Middle frontal gyrus (tissue), 1 donor: ENCODE results near the gene ARHGAP22.

Source experiments
- DNase-seq: peaks from one replicate; pipeline ENCODE4 v3.0.0-alpha.2; 2015; ENCODE audit warnings: low spot score; ENCODE audit errors: extremely low spot score

The ARHGAP22 gene

DNA sequence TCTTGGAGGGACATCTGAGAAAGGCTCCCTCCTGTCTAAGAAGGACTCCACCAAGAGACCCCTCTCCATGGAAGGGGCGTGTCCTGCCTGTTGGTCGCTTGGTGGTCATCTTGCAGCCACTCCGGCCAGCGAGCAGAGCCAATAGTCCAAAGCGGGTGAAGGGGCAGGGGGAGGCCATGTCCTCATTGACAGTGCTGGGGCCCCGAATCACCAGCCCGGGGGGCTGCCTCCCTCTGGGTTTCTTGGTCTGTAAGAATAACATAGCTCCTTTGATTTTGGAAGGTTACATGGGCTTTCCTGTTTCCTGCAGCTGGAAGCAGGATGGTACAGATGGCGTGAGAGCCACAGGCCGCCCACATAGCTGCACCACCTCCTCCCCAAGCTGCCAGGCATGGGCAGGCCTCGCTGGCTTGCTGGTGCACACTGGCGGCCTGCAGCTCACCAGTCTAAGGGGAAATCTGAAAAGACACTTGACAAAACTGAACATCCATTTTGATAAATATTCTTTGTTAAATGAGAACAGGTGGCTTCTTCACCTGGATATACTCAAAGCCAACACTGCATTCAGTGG is 105.8 kb downstream of the ARHGAP22 start:
- peak; percentile 43 for DNase-seq

DNA sequence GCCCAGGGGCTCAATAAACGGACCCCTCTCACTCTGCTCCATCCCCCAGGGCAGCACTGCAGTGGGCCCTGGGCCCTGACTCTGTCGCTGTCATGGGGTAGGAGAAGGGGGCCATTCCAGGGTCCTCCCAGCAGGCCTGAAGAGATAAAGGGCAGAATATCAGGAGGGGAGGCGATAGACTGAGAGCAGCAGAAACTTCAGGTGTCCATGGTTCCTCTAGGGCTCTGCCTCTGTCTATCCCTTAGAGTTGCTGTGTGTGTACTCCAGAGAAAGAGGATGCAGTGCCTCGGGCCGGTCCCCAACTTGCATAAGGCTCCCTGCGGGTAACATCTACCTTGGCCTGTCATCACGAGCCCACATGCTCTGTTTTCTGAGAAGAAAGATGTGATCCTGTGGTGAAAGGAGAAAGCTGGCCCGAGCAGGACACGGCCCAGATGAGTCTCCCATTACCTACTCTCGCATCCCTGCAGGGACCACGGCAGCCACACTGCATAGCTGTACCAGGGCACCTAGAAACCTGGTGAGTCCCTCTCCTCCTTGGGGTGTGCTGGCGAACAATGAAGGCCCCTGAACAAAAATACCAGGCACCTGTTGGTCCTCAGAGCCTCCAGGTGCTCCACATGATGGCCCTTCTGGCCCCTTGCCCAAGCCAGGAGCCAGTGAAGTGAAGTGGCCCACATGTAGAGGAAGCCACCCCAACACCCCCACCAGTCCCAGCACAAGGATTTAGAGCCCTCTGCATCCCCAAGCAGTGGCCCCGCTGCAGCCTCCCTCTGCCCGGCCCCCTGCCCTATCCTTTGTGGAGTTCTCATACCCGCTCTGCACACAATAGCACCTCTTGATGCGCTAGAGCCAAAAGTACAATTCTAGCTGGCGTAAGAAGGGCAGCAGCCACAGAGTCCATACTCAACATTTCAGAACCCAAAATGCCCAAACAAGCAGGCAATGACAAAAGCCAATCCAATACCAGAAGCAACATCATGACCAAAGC is 106.8 kb downstream of the ARHGAP22 start:
- DNase-seq: no peak

DNA sequence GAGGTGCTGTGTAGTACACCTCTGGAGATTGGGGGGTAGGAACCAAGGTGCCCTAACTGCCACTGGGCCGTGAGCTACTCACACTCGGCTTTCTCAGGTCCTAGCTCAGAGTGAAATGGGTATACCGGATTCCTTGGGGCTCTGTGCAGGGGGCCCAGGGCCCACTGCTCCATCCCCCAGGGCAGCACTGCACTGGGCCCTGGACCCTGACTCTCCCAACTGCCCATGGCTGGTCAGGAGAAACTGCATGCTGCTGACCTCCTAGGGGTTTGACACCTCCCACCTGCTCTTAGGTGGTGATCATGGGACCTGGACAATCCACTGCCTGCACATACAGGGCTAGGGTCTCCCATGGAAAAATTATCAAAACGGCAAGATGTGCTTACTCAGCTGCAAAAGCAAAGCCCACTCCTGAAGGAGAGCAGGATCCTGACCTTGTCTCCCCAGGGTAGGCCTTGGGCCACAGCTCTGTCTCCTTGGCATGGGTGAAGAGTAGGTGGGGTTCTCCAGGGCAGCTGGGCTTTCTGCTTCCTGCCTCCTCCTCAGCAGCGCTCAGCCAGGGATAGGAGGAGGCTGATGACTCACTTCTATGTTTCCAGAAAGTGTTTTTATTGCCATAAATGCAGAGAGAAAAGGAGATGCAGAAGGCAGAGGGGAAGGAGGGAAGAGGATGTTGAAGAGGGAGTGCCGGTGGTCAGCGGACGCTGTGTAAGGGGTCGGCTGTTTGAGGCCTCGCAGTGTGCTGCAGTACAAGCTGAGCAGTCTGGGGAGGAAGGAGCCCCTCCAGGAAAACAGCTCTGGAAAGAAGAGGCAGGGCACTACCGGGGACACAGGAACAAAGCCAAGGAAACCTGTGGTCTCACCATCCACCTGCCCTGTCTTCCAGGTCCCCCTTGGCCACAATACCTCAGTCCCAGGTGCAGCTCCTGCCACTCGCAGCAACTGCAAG is 107.8 kb downstream of the ARHGAP22 start:
- DNase-seq: peak; percentile 47

GRCh38 chr10:48496105-48496830 is 108.6 kb downstream of the ARHGAP22 start:
- DNase-seq: no peak

DNA sequence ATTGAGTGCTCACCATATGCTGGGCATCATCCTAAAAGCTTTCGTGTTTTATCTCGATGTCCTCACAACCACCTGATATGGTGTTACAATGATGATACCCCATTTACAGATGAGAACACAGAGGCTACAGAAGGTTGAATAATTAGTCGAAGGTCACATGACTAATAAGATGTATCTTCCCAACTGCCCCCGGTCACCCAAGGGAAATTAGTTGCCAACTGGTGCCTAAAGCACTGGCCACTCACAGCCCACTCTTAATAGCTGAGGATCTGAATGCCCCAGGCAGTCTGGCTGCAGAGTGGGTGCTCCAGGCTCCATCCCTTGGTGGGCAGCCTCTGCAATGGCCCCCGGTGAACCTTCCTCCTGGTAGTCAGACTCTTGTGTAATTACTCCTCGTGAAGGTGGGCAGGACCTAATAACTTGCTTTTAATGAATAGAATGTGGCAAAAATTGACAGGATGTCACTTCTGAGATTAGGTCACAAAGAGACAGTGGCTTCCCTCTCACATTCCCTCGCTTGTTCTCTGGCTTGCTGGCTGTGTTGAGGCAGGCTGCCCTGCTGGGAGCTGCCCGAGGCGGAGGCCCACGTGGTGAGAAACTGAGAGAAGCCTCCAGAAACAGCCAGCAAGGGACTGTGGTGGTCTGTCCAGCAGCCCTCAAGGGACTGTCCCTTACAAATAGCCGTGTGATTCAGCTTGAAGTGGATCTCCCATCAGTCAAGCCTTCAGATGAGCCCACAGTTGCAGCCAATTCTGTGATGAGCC is 109.4 kb downstream of the ARHGAP22 start:
- no peak for DNase-seq

GRCh38 chr10:48494611-48495010 is 110.3 kb downstream of the ARHGAP22 start:
- no peak for DNase-seq

DNA sequence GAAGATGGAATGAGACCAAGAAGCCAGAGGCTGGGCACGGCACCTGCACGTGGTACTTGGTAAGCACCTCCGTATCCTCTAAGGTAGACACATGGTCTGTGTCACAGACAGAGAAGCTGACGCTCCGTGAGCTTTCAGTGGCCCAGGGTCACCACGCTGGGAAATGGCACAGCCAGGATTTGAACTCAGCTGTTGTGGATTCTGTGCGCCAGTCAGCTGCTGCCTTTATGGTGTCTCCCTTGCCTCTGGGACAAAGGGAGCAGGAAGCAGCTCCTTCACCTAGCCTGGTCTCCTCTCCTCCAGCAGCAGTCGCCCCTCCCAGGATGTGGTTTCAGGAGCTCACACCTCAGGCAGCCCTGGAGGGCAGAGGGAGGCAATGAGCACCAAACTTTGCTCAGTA is 110.8 kb downstream of the ARHGAP22 start:
- DNase-seq: no peak

- DNase-seq: no peak
Observed at GRCh38 chr10:48493083-48493871, 111.6 kb downstream of the ARHGAP22 start.

- DNase-seq: no peak
Observed at GRCh38 chr10:48492201-48492600, 112.7 kb downstream of the ARHGAP22 start.

DNA sequence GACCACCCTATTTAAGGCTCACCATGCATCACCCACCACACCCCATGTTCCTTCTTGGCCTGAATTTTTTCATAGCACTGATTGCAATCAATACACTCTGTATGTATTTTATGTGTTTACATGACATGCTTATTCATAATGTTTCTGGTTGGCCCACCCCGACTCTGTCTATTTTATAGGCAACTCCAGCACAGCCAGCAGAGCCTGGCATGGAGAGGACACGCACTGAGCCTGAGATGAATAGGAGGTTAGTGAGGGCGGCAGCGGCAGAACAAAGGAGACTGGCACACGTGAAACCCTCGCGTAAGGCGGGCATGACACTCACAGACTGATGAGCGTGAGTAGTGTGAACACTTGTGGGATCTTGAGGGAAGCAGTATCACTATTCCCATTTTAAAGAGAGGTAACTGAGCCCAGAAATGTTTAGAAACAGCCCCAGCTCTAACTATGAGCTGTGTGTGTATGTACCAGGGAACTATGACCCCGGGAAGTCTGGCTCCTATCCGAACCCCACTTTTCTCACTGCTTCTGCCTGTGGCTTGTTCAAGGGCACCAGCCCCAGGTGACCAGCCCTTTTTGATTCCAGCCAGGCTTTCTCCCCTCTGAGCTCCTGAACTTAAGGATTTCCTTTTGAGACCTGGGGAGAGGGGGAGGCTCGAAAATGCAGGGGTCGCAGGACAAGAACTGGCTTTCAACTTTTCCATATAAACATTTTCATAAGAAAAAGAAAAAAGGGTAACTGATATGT is 113.3 kb downstream of the ARHGAP22 start:
- no peak for DNase-seq

- no peak for DNase-seq
Observed at GRCh38 chr10:48490946-48491345, 113.9 kb downstream of the ARHGAP22 start.

DNA sequence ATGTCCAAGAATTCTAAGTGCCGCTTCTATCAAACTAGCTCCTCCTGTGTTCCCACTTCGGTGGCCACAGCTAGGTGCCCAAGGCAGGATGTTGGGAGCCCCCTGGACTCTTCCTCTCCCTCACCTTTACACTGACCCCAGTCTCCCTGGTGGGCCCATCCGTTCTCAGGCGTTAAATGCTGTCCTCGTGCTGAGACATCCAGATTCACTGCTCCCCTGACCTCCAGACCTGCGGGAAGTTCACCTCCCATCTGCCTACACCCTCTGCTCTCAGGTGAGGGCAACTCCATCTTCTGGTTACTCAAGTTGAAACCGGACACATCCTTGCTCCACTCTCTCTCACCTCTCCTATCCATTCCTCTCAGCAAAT is 114.3 kb downstream of the ARHGAP22 start:
- DNase-seq: no peak

DNA sequence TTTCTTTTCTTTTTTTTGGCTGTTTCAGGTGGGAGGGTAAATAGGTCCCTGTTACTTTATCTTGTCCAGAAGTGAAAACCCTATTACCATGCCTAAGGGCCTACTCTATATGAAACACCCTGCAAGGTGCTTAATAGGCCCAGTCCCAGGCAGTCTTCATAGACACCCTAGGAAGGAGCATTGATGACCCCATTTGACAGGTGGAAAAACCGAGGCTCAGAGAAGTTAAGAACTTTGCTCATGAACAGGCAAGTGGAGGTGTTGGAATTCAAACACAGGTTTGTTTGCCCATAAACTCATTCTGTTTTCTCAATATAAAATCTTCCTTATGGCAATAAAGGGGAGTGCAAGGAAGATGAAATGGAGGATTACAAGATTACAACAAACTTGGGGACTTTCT is 115.8 kb downstream of the ARHGAP22 start:
- DNase-seq: no peak

- no peak for DNase-seq
Observed at GRCh38 chr10:48487244-48487643, 117.6 kb downstream of the ARHGAP22 start.

GRCh38 chr10:48485711-48486110 is 119.2 kb downstream of the ARHGAP22 start:
- DNase-seq: no peak

DNA sequence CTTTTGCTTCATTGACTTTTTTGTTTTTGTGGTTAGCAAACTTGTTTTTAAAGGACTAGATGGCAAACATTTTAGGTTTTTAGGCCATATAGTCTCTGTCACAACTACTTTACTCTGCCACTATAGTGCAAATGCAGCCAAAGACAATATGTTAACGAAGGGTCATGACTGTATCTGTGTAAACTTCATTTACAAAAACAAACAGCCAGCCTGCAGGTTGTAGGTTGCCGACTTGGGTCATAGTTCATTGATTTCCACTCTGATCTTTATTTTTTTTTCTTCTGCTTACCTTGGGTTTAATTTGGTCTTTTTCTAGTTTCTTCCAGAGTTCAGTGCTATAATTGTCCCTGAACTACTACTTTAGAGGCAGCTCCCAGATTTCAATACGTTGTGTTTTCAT is 120.0 kb downstream of the ARHGAP22 start:
- no peak for DNase-seq

DNA sequence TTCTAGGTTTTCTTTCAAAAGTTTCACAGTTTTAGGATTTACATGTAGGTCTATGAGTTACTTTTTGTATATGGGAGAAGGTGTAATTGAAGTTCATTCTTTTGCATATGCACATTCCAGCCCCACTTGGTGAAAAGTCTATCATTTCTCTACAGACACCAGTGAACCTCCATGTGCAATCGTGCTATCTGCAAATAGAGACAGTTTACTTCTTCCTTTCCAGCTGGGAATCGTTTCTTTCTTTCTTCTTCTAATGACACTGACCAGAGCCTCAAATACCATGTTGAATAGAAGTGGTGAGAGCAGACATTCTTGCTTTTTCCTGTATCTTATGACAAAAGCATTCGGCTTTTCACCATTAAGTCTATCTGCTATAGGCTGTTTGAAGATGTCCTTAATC is 122.7 kb downstream of the ARHGAP22 start:
- DNase-seq: no peak

DNA sequence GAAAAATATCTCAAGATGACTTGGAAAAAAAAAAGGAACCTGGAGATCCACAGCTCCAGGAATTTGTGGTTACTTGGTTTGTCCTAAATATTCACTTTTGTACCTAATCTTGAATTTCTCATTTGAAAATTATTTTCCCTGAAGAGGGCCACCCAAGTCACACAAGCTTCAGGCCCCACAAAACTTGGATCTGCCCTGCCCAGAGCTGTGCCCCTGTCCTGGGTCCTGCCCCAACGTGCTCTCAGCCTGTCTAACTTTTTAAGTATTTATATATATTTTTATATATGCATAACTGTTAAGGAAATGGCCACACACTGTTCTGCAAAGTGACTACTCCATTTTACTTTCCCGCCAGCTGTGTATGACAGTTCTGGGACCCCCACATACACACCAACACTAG is 123.5 kb downstream of the ARHGAP22 start:
- no peak for DNase-seq
